ENCODE data around the gene RERE.

Gene RERE

DNA sequence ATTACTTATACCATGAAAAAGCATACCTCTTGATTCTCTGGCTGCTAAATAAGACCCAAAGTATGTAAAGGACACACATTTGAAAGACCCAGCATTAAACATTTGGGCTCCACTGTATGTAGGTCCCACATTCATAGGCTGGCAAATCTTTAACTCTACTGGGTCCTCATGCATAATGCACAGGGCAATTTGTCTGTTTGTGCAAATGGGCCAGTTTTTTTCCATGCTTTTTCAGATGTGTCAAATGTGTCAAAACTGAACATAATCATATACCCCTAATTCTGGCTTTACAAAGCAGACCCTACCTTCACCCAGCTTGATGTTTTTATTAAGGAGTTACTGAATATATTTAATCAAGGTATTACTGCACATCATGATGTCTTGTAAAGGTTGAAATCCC is 63.7 kb downstream of the RERE start:
- Histone ChIP-seq H2BK120ac (ENCODE audit: insufficient read depth, low read length, poor library complexity) (no peak overlapping the region), H3K4ac (ENCODE audit: low read depth, low read length) (no peak overlapping the region), H4K8ac (ENCODE audit: low read depth, low read length) (no peak overlapping the region), H3K14ac (ENCODE audit: low read length) (no peak overlapping the region), H2AK5ac (ENCODE audit: low read length) (no peak overlapping the region), H4K91ac (ENCODE audit: low read depth, low read length) (no peak overlapping the region), H4K12ac (ENCODE audit: low read depth, low read length) (no peak overlapping the region), H3K23ac (ENCODE audit: low read length) (no peak overlapping the region), H2AFZ (ENCODE audit: insufficient read depth, low read length, poor library complexity) (no peak overlapping the region), H3K9me3 (ENCODE audit: insufficient read depth, low read depth, low read length) (no peaks in the 10 kb centered on the region), H2BK5ac (ENCODE audit: low read depth, low read length, poor library complexity) (no peak overlapping the region), H3K4me1 (ENCODE audit: control insufficient read depth in 1 of 2, insufficient read depth in 2 of 2, low read length in 2 of 2) (no peaks in the 10 kb centered on the region), H3K27ac (ENCODE audit: low read depth, low read length) (no peak overlapping the region), H3K79me1 (ENCODE audit: low read length) (no peaks in the 10 kb centered on the region), H3K9ac (ENCODE audit: low read length) (no peak overlapping the region), H3K18ac (ENCODE audit: low read length) (no peak overlapping the region), H3K27me3 (ENCODE audit: insufficient read depth, low read length) (no peaks in the 10 kb centered on the region), H3K36me3 (ENCODE audit: control insufficient read depth in 1 of 2, insufficient read depth in 2 of 2, low read length in 2 of 2) (peaks cover 0 to 2% of the 10 kb centered on the region in 2 experiments), H3K4me2 (ENCODE audit: low read length) (no peak overlapping the region), H2BK12ac (ENCODE audit: low read length) (no peak overlapping the region), H3K4me3 (ENCODE audit: low read depth, low read length) (no peak overlapping the region), H3K79me2 (ENCODE audit: control insufficient read depth, insufficient read depth, low read length, poor library complexity) (no peaks in the 10 kb centered on the region)
- DNase-seq: no peak

DNA sequence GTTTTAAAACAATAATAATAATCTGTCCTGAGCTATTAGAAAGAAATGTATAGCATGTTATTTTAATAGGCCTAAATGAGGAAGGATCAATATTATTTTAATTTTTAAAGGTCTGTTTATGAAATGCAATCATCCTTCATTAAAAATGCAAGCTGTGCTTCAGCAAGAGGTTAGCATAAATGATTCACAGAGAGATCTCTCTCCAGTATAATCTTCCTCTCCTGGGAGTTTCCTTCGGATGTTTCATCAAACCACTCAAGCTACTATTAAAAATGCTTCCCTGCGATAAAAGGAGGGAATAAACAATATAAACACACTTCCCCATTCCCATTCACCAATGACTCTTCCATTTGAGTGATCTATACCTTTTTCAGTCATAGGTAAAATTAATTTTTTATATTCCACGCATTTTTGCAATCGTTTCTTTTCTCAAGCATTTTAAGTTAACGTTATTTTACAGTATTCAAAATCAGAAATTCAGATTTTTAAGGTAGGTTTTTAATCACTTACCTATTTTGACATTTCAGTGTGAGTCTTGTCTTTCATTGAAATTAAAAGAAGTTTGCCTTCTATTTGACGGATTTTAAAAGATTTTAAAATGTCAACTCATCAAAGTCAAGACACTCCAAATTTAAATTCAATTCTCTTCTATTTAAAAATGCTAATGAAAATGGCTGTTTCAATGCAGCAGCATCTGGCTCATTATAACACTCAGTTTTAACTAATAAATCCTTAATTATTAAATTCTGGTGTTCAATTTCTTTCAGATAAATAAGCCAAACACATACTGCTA is 64.3 kb downstream of the RERE start:
- H3K9me3 ChIP-seq (ENCODE audit: insufficient read depth, low read depth, low read length): no peaks in the 10 kb centered on the region
- no CpG with 5 or more reads among the region's 6 CpGs for WGBS (ENCODE audit: extremely low coverage, insufficient coverage, insufficient read length)
- H2BK5ac ChIP-seq (ENCODE audit: low read depth, low read length, poor library complexity): no peak overlapping the region

DNA sequence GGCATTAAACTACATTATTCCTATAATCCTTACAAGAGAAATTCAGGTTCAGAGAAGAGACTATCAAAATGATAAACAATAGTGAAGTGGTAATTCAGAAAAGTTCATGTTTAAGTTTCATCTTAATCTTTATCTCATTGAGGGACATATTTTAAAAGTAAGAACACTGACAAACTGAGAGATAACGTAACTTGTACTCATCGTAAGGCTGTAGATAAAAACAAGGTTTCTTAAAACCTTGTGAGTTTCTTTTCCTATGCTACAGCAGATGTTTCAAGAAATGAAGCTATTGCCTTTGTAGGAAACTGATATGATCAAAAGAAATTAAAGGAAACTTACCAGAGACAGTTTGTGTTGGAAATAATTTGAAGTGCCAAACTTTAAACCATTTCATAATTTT is 65.0 kb downstream of the RERE start:
- Histone ChIP-seq H3K18ac (ENCODE audit: low read length) (no peak overlapping the region), H2BK5ac (ENCODE audit: low read depth, low read length, poor library complexity) (no peak overlapping the region), H3K27me3 (ENCODE audit: insufficient read depth, low read length) (no peaks in the 10 kb centered on the region), H4K12ac (ENCODE audit: low read depth, low read length) (no peak overlapping the region), H2AFZ (ENCODE audit: insufficient read depth, low read length, poor library complexity) (no peak overlapping the region), H3K36me3 (ENCODE audit: control insufficient read depth in 1 of 2, insufficient read depth in 2 of 2, low read length in 2 of 2) (no peaks in the 10 kb centered on the region), H4K91ac (ENCODE audit: low read depth, low read length) (no peak overlapping the region), H2BK12ac (ENCODE audit: low read length) (no peak overlapping the region), H3K79me2 (ENCODE audit: control insufficient read depth, insufficient read depth, low read length, poor library complexity) (no peaks in the 10 kb centered on the region), H3K23ac (ENCODE audit: low read length) (no peak overlapping the region), H3K4ac (ENCODE audit: low read depth, low read length) (no peak overlapping the region), H3K79me1 (ENCODE audit: low read length) (no peaks in the 10 kb centered on the region), H3K4me1 (ENCODE audit: control insufficient read depth in 1 of 2, insufficient read depth in 2 of 2, low read length in 2 of 2) (no peaks in the 10 kb centered on the region), H3K14ac (ENCODE audit: low read length) (no peak overlapping the region), H4K8ac (ENCODE audit: low read depth, low read length) (no peak overlapping the region), H2BK120ac (ENCODE audit: insufficient read depth, low read length, poor library complexity) (no peak overlapping the region), H3K9me3 (ENCODE audit: insufficient read depth, low read depth, low read length) (no peaks in the 10 kb centered on the region), H3K9ac (ENCODE audit: low read length) (no peak overlapping the region), H3K27ac (ENCODE audit: low read depth, low read length) (no peak overlapping the region), H3K4me2 (ENCODE audit: low read length) (no peak overlapping the region), H2AK5ac (ENCODE audit: low read length) (no peak overlapping the region), H3K4me3 (ENCODE audit: low read depth, low read length) (no peak overlapping the region)
- no CpG with 5 or more reads among the region's 2 CpGs for WGBS (ENCODE audit: extremely low coverage, insufficient coverage, insufficient read length)
- no peak for DNase-seq

More for the DNA sequence above, 64.3 kb downstream of the RERE start:
- H3K9ac ChIP-seq (ENCODE audit: low read length): no peak overlapping the region
- H2AFZ ChIP-seq (ENCODE audit: insufficient read depth, low read length, poor library complexity): no peak overlapping the region
- no peak overlapping the region for H4K91ac ChIP-seq (ENCODE audit: low read depth, low read length)
- no peak overlapping the region for H4K8ac ChIP-seq (ENCODE audit: low read depth, low read length)
- no peak overlapping the region for H4K12ac ChIP-seq (ENCODE audit: low read depth, low read length)
- no peaks in the 10 kb centered on the region for H3K79me1 ChIP-seq (ENCODE audit: low read length)
- no peak overlapping the region for H2BK120ac ChIP-seq (ENCODE audit: insufficient read depth, low read length, poor library complexity)
- H2AK5ac ChIP-seq (ENCODE audit: low read length): no peak overlapping the region
- no peaks in the 10 kb centered on the region for H3K4me1 ChIP-seq (ENCODE audit: control insufficient read depth in 1 of 2, insufficient read depth in 2 of 2, low read length in 2 of 2)
- no peak overlapping the region for H3K18ac ChIP-seq (ENCODE audit: low read length)
- no peak overlapping the region for H3K4me2 ChIP-seq (ENCODE audit: low read length)
- no peak overlapping the region for H3K27ac ChIP-seq (ENCODE audit: low read depth, low read length)
- H3K36me3 ChIP-seq (ENCODE audit: control insufficient read depth in 1 of 2, insufficient read depth in 2 of 2, low read length in 2 of 2): peaks cover 0 to 2% of the 10 kb centered on the region in 2 experiments
- H3K4ac ChIP-seq (ENCODE audit: low read depth, low read length): no peak overlapping the region
- no peak overlapping the region for H3K4me3 ChIP-seq (ENCODE audit: low read depth, low read length)
- no peak for DNase-seq
- no peak overlapping the region for H3K23ac ChIP-seq (ENCODE audit: low read length)
- no peak overlapping the region for H3K14ac ChIP-seq (ENCODE audit: low read length)
- no peaks in the 10 kb centered on the region for H3K27me3 ChIP-seq (ENCODE audit: insufficient read depth, low read length)
- H3K79me2 ChIP-seq (ENCODE audit: control insufficient read depth, insufficient read depth, low read length, poor library complexity): no peaks in the 10 kb centered on the region
- no peak overlapping the region for H2BK12ac ChIP-seq (ENCODE audit: low read length)

DNA sequence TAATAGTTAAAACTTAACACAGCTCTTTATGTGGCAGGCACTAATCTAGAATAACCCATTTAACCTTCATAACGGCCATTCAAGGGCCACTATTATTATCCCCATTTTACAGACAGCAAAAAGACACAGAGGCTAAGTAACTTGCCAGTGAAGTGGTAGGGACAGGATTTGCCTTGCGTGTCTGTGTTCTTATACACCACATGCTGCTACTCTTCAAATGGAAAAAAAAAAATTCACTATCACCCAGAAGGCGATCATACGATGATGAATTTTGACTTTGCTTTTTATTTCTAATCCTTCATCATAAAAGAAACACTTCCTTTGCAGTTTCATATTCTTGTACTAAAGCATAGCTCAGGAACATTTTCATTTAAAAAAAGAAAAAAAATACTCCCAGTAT is 65.5 kb downstream of the RERE start:
- no peak overlapping the region for H3K27ac ChIP-seq (ENCODE audit: low read depth, low read length)
- H4K8ac ChIP-seq (ENCODE audit: low read depth, low read length): no peak overlapping the region
- no peak overlapping the region for H3K4me3 ChIP-seq (ENCODE audit: low read depth, low read length)
- no peak overlapping the region for H3K4ac ChIP-seq (ENCODE audit: low read depth, low read length)
- no peak overlapping the region for H2BK12ac ChIP-seq (ENCODE audit: low read length)
- WGBS (ENCODE audit: extremely low coverage, insufficient coverage, insufficient read length): no CpG with 5 or more reads among the region's 4 CpGs
- no peak overlapping the region for H2AFZ ChIP-seq (ENCODE audit: insufficient read depth, low read length, poor library complexity)
- H3K4me1 ChIP-seq (ENCODE audit: control insufficient read depth in 1 of 2, insufficient read depth in 2 of 2, low read length in 2 of 2): no peaks in the 10 kb centered on the region
- no peaks in the 10 kb centered on the region for H3K36me3 ChIP-seq (ENCODE audit: control insufficient read depth in 1 of 2, insufficient read depth in 2 of 2, low read length in 2 of 2)
- H4K91ac ChIP-seq (ENCODE audit: low read depth, low read length): no peak overlapping the region
- no peak overlapping the region for H3K23ac ChIP-seq (ENCODE audit: low read length)
- H3K79me2 ChIP-seq (ENCODE audit: control insufficient read depth, insufficient read depth, low read length, poor library complexity): no peaks in the 10 kb centered on the region
- H2BK5ac ChIP-seq (ENCODE audit: low read depth, low read length, poor library complexity): no peak overlapping the region
- H4K12ac ChIP-seq (ENCODE audit: low read depth, low read length): no peak overlapping the region
- H3K9me3 ChIP-seq (ENCODE audit: insufficient read depth, low read depth, low read length): no peaks in the 10 kb centered on the region
- H2BK120ac ChIP-seq (ENCODE audit: insufficient read depth, low read length, poor library complexity): no peak overlapping the region
- no peaks in the 10 kb centered on the region for H3K79me1 ChIP-seq (ENCODE audit: low read length)
- no peak overlapping the region for H2AK5ac ChIP-seq (ENCODE audit: low read length)
- no peak overlapping the region for H3K9ac ChIP-seq (ENCODE audit: low read length)
- no peak for DNase-seq
- no peak overlapping the region for H3K14ac ChIP-seq (ENCODE audit: low read length)
- no peak overlapping the region for H3K4me2 ChIP-seq (ENCODE audit: low read length)
- H3K27me3 ChIP-seq (ENCODE audit: insufficient read depth, low read length): no peaks in the 10 kb centered on the region
- H3K18ac ChIP-seq (ENCODE audit: low read length): no peak overlapping the region
